Kidney (tissue), 14 donors: ENCODE results near the gene INTS1. TPM values are rescaled to one million over a fixed set of nuclear protein-coding genes. Genes with fewer than 3 reads are reported as not detected.

ENCODE experiments used
- DNase-seq, 5 donors: peaks; one replicate each; pipeline ENCODE4 v3.0.0-alpha.2; 2013 to 2020
- FAIRE-seq: peaks from 2 replicates; lab custom pipeline; 2012; peaks lifted over from hg19 to GRCh38; lab: Jason Lieb, UNC
- H3K27ac ChIP-seq, 2 donors: one replicate each; pipeline ENCODE4 v1.7.0; 2013; ENCODE audit warnings: low read depth in 2 of 2, low read length in 2 of 2, inconsistent platforms in 1 of 2
- H3K27me3 ChIP-seq: one replicate; pipeline ENCODE4 v1.7.1; 2013; ENCODE audit warnings: low read length, inconsistent platforms; ENCODE audit not compliant: control insufficient read depth, insufficient read depth
- H3K36me3 ChIP-seq, 3 donors: one replicate each; pipeline versions ENCODE4 v1.7.0 to v1.7.1; 2013; ENCODE audit warnings: low read length in 3 of 3, control low read depth in 1 of 3, inconsistent platforms in 1 of 3; ENCODE audit not compliant: insufficient read depth in 3 of 3, control insufficient read depth in 2 of 3
- H3K4me1 ChIP-seq, 3 donors: one replicate each; pipeline versions ENCODE4 v1.7.0 to v1.7.1; 2013; ENCODE audit warnings: low read length in 3 of 3, inconsistent platforms in 1 of 3, low read depth in 1 of 3; ENCODE audit not compliant: control insufficient read depth in 2 of 3, insufficient read depth in 2 of 3
- H3K4me3 ChIP-seq, 3 donors: one replicate each; pipeline versions ENCODE4 v1.7.0 to v1.8.1; 2013; ENCODE audit warnings: low read length in 3 of 3, control low read depth in 1 of 3, inconsistent platforms in 1 of 3
- H3K9ac ChIP-seq, 3 donors: one replicate each; pipeline versions ENCODE4 v1.7.0 to v1.7.1; 2013; ENCODE audit warnings: low read length in 3 of 3, control low read depth in 1 of 3, inconsistent platforms in 1 of 3
- H3K9me3 ChIP-seq, 3 donors: one replicate each; pipeline versions ENCODE4 v1.7.0 to v1.7.1; 2013; ENCODE audit warnings: low read length in 3 of 3, control low read depth in 1 of 3, inconsistent platforms in 1 of 3; ENCODE audit not compliant: control insufficient read depth in 2 of 3, insufficient read depth in 1 of 3
- CTCF ChIP-seq: IDR thresholded peaks from 3 replicates; pipeline ENCODE4 v1.5.1; 2012; ENCODE audit warnings: mild to moderate bottlenecking, moderate library complexity, borderline replicate concordance; ENCODE audit not compliant: insufficient read depth; ENCODE audit errors: extremely low read depth
- intact Hi-C: fragments of 100-400 bp; cut with DNase I; formaldehyde crosslinking; loops from one replicate; pipeline ENCODE4 v1.11.1; 2022
- polyA plus RNA-seq: library from polyadenylated mRNA; stranded (reverse); fragments of 350-450 nt; fragmentation: Illumina TruSeq; extraction: RNeasy Lipid Tissue Mini Kit (QIAGEN cat#74804); gene quantifications from one replicate; pipeline ENCODE4 v1.2.3, GENCODE V29; 2014; ENCODE audit warnings: low read depth, low replicate concordance; ENCODE audit not compliant: insufficient read depth
- total RNA-seq: library from RNA; stranded (reverse); fragmentation: NEBNext Ultra II Directional; extraction: Animal tissue kit (Norgen Biotek cat#: 25700); gene quantifications from one replicate; pipeline ENCODE4 v1.2.1, GENCODE V29; 2021
- donor health status: control.
- donor health status: control.
- donor health status: control.
- donor health status: control.
- donor health status: control.
- donor health status: DM: yes; HTN: yes; CAD: no.
- donor health status: Normal renal cell carcinoma (clear cell type).

The INTS1 gene
- total and polyA plus RNA-seq, 2 donors from 2014 or later = 62.8 to 91.3 TPM

GRCh38 chr7:1544896-1545416 is 40.8 kb upstream of the INTS1 start:
- no peak for FAIRE-seq
- Histone ChIP-seq H3K36me3 (peaks cover 0 to 3% (median under 1%) of the 10 kb centered on the region in 3 donors), H3K4me1 (peaks cover 0 to 8% (median 0%) of the 10 kb centered on the region in 3 donors), H3K9me3 (no peaks in the 10 kb centered on the region), H3K27ac (no peak overlapping the region), H3K9ac (no peak overlapping the region), H3K4me3 (no peak overlapping the region), H3K27me3 (no peaks in the 10 kb centered on the region)
- intact Hi-C loops = no loop called here
- TF ChIP-seq CTCF = no peak
- DNase-seq = no peak

GRCh38 chr7:1544178-1544895 is 40.1 kb upstream of the INTS1 start:
- intact Hi-C loops = no loop called here
- Histone ChIP-seq H3K9me3 (no peaks in the 10 kb centered on the region), H3K4me1 (peaks cover 0 to 8% (median 0%) of the 10 kb centered on the region in 3 donors), H3K27me3 (no peaks in the 10 kb centered on the region), H3K27ac (no peak overlapping the region), H3K36me3 (peaks cover 0 to 6% (median 3%) of the 10 kb centered on the region in 3 donors), H3K9ac (no peak overlapping the region), H3K4me3 (no peak overlapping the region)
- no peak for TF ChIP-seq CTCF
- FAIRE-seq = no peak
- DNase-seq = peak in 2 of 5 donors; percentile 47 to 74

- TF ChIP-seq CTCF = no peak
- no peaks in the 10 kb centered on the region for H3K27me3 ChIP-seq
- H3K36me3 ChIP-seq = peaks cover 0 to 9% (median under 1%) of the 10 kb centered on the region in 3 donors
- no peak overlapping the region for H3K9ac ChIP-seq
- no peak overlapping the region for H3K4me3 ChIP-seq
- intact Hi-C loops = no loop called here
- H3K9me3 ChIP-seq = no peaks in the 10 kb centered on the region
- peaks cover 0 to 8% (median 0%) of the 10 kb centered on the region in 3 donors for H3K4me1 ChIP-seq
- DNase-seq (no peak), FAIRE-seq (no peak)
- no peak overlapping the region for H3K27ac ChIP-seq
Observed at GRCh38 chr7:1543826-1544177, 39.6 kb upstream of the INTS1 start.
